Stimulated activated effector memory CD8-positive, alpha-beta T cell treated with anti-CD3 and anti-CD28 coated beads, Interleukin-12 subunit alpha, Interleukin-12 subunit beta, amount 100 ng/mL, for 72 hours (primary cell): ENCODE data around the gene ZNG1C.
"Not testable (repeated sequence)": the region's sequence is repeated elsewhere in the genome, so short reads cannot be mapped to it uniquely, and the experiment has no call there.

ENCODE experiments used
- ATAC-seq: fragments of 150-1000 bp; cut with Tn5 transposase; 2 replicates; pipeline ENCODE4 v1.10.0; 2021
- DNase-seq, 2 donors: peaks; one replicate each; pipeline ENCODE4 v3.0.0; 2021 to 2022; ENCODE audit warnings: low spot score in 2 of 2
- H3K27ac Mint-ChIP-seq: one replicate; pipeline ENCODE4 v1.8.0; 2022; ENCODE audit warnings: mild to moderate bottlenecking, mixed read lengths
- H3K36me3 Mint-ChIP-seq: one replicate; pipeline ENCODE4 v1.8.0; 2022; ENCODE audit warnings: mild to moderate bottlenecking, mixed read lengths
- H3K4me1 Mint-ChIP-seq: one replicate; pipeline ENCODE4 v1.8.0; 2022; ENCODE audit warnings: mixed read lengths
- H3K4me3 Mint-ChIP-seq: one replicate; pipeline ENCODE4 v1.8.0; 2022; ENCODE audit warnings: mild to moderate bottlenecking, mixed read lengths
- H3K9me3 Mint-ChIP-seq: one replicate; pipeline ENCODE4 v1.8.0; 2022; ENCODE audit warnings: mixed read lengths

Gene ZNG1C

DNA sequence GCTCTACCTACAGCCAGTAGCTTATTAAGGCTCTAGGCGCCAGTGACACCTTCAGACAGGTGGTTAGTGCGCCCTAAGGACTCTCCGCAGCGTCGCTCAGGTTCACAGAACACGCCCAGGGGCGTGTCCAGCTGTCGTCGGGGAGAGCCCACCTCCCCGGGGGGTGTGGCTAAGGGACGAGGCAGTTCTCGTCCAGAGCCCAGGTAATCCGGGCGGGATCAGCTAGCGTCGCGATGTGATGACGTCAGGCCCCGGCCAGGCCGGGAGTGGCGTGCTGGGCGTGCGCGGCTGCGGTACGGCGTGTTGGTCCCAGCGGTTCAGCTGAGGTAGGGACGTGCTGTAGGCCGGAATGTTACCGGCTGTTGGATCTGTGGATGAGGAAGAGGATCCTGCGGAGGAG lies at the start of gene ZNG1C:
Gene ZNG1C, plus strand, starts transcription at position 301 of the 400 bp plus-strand sequence. Its CDS starts 49 bp downstream, at position 350.
- not testable (repeated sequence) for H3K9me3 Mint-ChIP-seq, H3K27ac Mint-ChIP-seq, H3K4me3 Mint-ChIP-seq, H3K4me1 Mint-ChIP-seq, ATAC-seq, DNase-seq, H3K36me3 Mint-ChIP-seq

DNA sequence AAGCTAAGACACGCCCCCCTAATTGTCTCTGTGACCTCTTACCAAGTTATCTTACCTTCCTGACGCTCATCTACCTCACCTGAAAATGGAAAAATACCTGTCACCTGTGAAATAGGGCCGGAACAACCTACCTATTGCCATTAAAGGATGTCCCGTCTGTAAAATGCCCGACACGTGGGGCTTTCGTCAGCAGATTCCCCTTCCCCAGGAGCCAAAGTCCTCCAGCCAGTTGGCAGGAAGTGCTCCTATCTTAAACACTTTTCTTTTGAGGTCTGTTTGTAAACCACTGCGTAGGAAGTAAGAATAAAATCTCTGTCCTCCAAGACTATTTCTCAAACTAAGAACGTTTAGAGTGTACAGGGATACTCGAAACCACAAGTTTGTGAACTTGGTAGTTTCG lies 654 bp downstream of the ZNG1C start:
- ATAC-seq, H3K4me1 Mint-ChIP-seq, H3K9me3 Mint-ChIP-seq, H3K27ac Mint-ChIP-seq, H3K36me3 Mint-ChIP-seq, H3K4me3 Mint-ChIP-seq, DNase-seq: not testable (repeated sequence)

DNA sequence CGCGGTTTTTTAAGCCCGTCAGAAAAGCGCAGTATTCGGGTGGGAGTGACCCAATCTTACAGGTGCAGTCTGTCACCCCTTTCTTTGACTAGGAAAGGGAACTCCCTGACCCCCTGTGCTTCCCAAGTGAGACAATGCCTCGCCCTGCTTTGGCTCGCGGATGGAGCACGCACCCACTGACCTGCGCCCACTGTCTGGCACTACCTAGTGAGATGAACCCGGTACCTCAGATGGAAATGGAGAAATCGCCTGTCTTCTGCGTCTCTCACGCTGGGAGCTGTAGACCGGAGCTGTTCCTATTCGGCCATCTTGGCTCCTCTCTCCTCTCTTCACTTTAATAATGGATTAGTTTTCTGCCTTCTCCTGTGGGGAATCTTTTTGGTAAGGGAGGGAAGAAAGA lies 39.3 kb downstream of the ZNG1C start:
- DNase-seq, ATAC-seq, H3K4me1 Mint-ChIP-seq, H3K9me3 Mint-ChIP-seq, H3K27ac Mint-ChIP-seq, H3K36me3 Mint-ChIP-seq, H3K4me3 Mint-ChIP-seq: not testable (repeated sequence)

DNA sequence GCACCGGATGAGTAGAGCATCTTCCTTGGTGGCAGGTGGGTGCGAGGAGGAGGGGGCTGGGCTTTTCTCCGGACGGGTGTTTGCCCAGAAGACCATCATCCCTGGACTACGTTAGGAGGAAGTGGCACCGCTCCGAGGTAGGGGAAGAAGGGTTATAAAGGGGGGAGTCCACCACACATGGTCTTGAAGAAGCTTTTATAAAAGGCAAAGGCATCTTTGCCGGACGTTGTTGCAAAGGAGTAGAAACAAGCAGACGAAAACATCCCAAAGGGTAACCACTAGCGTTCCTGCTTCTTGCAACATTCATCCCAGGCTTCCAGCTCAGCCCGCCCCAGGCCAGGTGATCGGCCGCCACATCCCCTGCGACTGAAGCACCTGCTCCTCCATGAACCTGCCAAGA lies 60.8 kb downstream of the ZNG1C start, which contains the start of gene FOXD4L3:
Gene FOXD4L3, plus strand, starts transcription at position 301 of the 400 bp plus-strand sequence. Its CDS starts 85 bp downstream, at position 386.
- H3K27ac Mint-ChIP-seq, H3K4me3 Mint-ChIP-seq, H3K4me1 Mint-ChIP-seq, H3K36me3 Mint-ChIP-seq, ATAC-seq, DNase-seq, H3K9me3 Mint-ChIP-seq: not testable (repeated sequence)

DNA sequence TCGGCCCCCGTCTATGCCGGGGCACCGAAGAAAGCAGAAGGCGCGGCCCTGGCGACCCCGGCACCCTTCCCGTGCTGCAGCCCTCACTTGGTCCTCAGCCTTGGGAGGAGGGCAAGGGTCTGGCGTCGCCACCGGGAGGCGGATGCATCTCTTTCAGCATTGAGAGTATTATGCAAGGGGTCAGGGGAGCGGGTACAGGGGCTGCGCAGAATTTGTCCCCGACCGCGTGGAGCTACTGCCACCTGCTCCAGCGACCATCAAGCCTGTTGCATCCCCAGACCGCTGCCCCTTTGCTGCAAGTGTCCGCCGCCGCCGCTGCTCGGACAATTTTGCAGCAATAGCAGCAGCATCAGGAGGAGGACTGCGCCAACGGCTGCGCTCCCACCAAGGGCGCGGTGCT lies 62.0 kb downstream of the ZNG1C start:
- not testable (repeated sequence) for H3K4me1 Mint-ChIP-seq, H3K9me3 Mint-ChIP-seq, H3K4me3 Mint-ChIP-seq, ATAC-seq, DNase-seq, H3K27ac Mint-ChIP-seq, H3K36me3 Mint-ChIP-seq

DNA sequence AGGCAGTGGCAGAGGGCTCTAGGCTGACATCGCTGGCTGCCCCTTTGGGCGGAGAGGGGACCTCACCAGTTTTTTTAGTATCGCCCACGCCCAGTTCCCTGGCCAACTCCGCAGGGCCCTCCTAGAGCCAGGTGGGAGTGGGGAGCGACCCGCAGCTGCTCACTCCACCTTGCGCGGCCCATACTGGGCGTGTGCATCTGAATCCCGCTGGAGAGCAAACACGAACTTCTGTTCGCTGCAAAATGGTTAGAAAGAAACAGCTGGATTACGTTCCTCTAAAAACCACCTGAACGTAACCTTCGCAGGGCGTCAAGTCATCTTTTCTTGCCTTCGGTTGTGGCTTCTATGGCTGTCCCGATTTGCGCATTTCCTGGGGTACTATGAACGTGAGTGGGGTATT lies 62.4 kb downstream of the ZNG1C start:
- not testable (repeated sequence) for H3K27ac Mint-ChIP-seq, H3K9me3 Mint-ChIP-seq, ATAC-seq, H3K4me1 Mint-ChIP-seq, H3K4me3 Mint-ChIP-seq, H3K36me3 Mint-ChIP-seq, DNase-seq

DNA sequence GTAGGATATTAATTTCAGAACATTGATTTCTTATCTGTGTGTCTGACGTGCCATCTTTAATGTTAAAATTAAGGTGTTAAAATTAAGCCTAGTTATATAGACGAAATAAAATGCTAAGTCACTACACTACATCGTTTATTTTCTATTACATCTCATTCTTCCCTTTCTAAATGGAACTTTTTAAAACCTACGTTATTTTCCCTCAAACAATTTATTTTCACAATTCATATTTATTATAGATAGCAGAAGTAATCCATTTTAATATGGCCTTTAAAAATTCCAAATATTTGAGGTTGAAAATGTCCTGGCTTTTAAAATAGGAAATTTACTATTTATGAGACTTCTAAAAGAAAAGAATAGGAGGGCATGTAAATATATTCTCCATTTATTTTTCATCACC lies 63.0 kb downstream of the ZNG1C start:
- H3K9me3 Mint-ChIP-seq, DNase-seq, ATAC-seq, H3K4me1 Mint-ChIP-seq, H3K4me3 Mint-ChIP-seq, H3K36me3 Mint-ChIP-seq, H3K27ac Mint-ChIP-seq: not testable (repeated sequence)

DNA sequence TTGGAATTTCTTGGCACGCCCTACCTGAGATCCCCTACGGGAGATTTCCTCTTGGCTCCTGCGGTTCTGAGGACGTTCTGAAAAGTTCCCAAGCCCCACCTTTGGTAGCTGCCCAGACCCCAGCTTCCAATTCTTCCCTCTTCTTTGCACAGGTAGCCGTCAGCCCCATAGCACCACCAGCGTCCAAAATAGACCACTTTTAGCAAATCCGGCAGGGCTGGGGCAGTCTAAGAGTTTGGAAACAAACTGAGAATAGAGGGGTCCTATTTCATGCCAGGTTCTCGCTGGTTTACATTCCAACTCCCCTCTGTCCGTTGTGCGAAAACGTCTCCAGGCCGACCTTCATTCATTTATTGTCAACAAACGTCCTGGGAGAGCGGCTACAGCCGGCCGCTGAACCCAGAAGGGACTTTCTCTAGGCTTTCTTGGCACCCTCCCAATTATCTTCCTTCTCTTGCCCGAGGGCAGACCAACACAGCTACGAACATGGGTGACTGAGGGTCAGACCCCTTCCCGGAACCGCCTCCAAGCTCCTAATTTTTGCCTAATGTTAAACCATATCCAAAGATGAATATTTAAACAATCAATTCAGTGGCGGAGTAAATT lies 64.0 kb downstream of the ZNG1C start:
- H3K36me3 Mint-ChIP-seq, ATAC-seq, H3K9me3 Mint-ChIP-seq, H3K27ac Mint-ChIP-seq, H3K4me3 Mint-ChIP-seq, DNase-seq, H3K4me1 Mint-ChIP-seq: not testable (repeated sequence)

DNA sequence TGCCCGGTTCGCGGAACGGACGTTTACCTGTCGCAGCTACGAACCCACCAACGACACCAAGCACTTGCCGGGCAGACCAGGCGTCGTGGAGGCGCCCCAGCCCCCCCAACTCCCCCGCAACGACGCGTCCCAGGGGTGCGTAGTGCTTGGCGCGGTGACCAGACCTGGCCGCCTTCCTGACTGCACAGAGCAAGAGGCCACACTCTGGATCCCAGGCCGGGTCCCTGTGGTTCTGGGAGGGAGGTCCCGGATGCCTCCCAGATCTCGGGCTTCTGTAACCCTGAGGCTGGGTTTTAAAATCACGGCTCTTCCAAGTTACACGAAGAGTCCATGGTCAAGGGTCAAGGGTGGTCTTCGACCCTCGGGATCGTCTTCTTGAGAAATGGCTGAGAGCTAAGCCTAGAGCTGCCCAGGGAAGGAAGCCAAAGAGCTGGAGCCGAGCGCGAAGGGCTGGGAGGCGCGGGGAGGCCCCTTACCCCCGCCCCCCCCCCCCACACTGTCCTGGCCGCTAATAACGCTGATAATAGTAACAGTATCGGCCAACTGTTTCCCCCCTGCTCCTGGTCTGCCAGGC lies 64.7 kb downstream of the ZNG1C start:
- H3K4me3 Mint-ChIP-seq, DNase-seq, ATAC-seq, H3K9me3 Mint-ChIP-seq, H3K4me1 Mint-ChIP-seq, H3K27ac Mint-ChIP-seq, H3K36me3 Mint-ChIP-seq: not testable (repeated sequence)

DNA sequence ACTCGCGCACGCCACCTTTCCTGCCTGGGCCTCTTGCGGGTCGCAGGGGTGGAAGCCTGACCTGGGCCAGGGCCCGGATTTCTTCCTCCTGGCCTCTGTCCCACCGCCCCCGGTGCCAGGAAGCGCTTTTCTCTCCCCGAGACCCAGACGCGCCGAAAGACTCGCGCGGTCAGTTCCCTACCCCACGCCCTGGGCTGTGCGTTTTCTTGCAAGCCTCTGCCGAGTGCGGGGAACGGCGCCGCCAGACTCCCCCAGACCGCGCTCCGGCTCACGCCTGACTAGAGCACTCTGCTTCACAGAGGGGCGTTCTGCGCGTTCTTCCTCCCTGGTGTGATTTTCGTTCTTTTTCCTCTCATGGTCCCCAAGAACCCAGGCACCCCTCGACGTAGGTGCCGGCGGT lies 65.3 kb downstream of the ZNG1C start:
- not testable (repeated sequence) for H3K4me3 Mint-ChIP-seq, H3K4me1 Mint-ChIP-seq, H3K9me3 Mint-ChIP-seq, DNase-seq, H3K27ac Mint-ChIP-seq, H3K36me3 Mint-ChIP-seq
- ATAC-seq, result peak; percentile 57

DNA sequence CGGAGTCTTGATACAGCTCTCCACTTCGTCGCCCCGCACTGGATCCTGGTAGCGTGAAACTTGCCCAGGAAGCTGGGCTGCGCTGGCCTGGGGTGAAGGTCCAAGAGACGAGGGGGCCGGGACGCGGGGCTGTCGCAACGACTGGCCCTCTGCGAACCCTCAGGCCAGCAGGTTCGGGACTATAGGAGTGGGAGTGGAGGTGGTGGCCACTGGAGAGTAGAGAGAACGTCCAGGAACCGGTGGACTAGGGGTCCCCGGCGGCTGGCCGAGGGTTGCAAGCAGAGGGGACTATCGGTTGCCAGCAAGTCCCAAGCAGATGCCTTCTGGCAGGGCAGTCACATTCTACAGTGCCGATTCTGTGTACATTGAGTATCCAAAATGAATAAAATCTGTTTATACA lies 65.9 kb downstream of the ZNG1C start:
- not testable (repeated sequence) for H3K36me3 Mint-ChIP-seq, H3K4me3 Mint-ChIP-seq, H3K4me1 Mint-ChIP-seq, DNase-seq, H3K9me3 Mint-ChIP-seq, H3K27ac Mint-ChIP-seq
- peak; percentile 47 for ATAC-seq

DNA sequence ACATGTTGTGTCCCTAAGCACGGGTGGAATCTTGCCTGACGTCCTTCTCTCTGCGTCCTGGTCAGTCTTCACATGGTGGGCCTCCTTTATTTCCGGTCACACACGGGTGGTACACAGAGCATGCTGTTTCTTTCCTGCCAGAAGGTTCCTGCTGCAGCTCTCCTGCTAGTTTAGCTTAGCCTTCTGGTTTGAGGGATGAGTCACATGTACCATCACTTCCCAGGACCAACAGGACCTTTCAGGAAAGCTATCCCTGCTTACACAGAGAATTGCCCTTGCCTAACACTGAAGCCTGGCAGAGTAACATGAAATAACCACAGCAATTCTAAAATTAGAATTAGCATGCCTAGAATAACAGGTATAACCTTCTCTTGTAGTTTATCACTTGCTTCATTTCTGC lies 69.4 kb downstream of the ZNG1C start:
- not testable (repeated sequence) for H3K36me3 Mint-ChIP-seq, DNase-seq, ATAC-seq, H3K4me1 Mint-ChIP-seq, H3K9me3 Mint-ChIP-seq, H3K27ac Mint-ChIP-seq, H3K4me3 Mint-ChIP-seq

DNA sequence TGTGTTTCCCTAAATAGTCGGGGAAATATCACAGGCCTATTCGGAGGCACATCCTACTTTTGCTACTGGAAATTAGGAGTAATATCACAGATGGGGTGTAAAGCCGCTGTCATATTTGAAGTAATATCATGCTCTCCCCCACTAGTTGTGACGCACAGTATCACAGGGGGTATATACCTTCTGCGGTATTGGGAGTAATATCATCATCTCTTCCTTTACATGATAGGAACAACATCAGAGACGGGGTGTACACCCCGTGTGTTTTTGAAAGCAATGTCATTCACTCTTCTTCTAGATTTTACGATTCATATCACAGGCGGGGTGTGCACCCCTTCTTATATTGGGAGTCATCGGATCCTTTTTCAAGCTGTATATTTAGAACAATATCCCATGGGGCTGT lies 76.4 kb downstream of the ZNG1C start:
- H3K36me3 Mint-ChIP-seq, H3K4me3 Mint-ChIP-seq, DNase-seq, H3K4me1 Mint-ChIP-seq, H3K27ac Mint-ChIP-seq, H3K9me3 Mint-ChIP-seq: not testable (repeated sequence)
- ATAC-seq, result peak; percentile 68

DNA sequence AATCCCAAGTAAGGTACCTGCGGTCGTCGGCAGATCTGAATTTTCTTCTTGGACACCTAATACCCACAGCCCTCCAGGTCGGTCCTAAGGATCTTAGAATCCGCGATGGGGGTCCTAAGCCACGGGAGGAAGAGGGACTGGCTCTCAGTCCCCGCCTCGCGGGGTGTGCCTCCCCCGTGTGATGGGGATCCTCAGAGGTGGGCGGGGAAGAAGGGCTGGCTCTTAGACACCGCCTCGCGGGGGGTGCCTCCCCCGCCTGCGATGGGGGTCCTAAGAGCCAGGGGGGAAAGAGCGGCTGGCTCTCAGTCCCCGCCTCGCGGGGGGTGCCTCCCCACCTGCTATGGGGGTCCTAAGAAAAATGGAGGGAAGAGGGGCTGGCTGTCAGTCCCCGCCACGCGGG lies 82.0 kb downstream of the ZNG1C start:
- H3K9me3 Mint-ChIP-seq, H3K4me1 Mint-ChIP-seq: not testable (repeated sequence)

DNA sequence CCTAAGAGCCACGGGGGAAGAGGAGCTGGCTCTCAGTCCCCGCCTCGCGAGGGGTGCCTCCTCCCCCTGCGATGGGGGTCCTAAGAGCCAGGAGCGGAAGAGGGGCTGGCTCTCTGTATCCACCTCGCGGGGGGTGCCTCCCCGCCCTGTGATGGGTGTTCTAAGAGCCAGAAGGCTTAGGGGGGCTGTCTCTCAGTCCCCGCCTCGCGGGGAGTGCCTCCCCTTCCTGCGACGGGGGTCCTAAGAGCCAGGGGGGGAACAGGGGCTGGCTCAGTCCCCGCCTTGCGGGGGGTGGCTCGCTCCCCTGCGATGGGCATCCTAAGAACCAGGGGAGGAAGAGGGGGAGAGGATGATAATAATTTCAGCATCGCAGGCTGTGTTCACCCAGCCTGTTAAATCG lies 82.7 kb downstream of the ZNG1C start:
- H3K4me3 Mint-ChIP-seq, H3K27ac Mint-ChIP-seq, H3K9me3 Mint-ChIP-seq, H3K4me1 Mint-ChIP-seq, DNase-seq, H3K36me3 Mint-ChIP-seq: not testable (repeated sequence)
- ATAC-seq, result peak; percentile 43

More for the DNA sequence above, 82.0 kb downstream of the ZNG1C start:
- H3K36me3 Mint-ChIP-seq, H3K27ac Mint-ChIP-seq, ATAC-seq, H3K4me3 Mint-ChIP-seq, DNase-seq: not testable (repeated sequence)

DNA sequence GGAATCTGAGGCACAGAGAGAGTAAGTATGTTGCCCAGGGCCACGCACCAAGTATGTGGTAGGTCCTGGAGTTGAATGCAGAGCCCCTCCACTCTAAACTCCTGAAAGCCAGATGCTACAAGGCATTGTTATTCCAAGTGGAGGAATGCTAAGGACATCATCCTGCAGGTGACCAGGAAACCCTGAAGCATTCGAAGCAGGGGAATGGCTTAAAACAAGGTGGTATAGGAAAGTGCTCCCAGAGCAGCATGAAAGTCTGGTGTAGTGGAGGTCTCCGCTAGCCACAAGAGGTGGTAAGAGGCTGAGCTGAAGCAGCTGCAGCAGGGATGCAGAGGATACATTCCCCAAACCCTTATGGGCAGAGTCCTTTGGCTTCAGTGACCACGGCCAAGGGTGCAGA lies 87.3 kb downstream of the ZNG1C start:
- H3K9me3 Mint-ChIP-seq, H3K4me3 Mint-ChIP-seq, H3K27ac Mint-ChIP-seq, H3K36me3 Mint-ChIP-seq, DNase-seq, ATAC-seq, H3K4me1 Mint-ChIP-seq: not testable (repeated sequence)
